NB4 (cell line): Measurements from ENCODE around the gene P2RX2.

Experiments used
- DNase-seq: peaks from one replicate; pipeline ENCODE4 v3.0.0; 2010; ENCODE audit warnings: low read depth
- H3K4me3 ChIP-seq: one replicate; pipeline ENCODE4 v1.5.1; 2011; ENCODE audit warnings: mild to moderate bottlenecking, low read depth, low read length, moderate library complexity
- CTCF ChIP-seq: IDR thresholded peaks from one replicate; pipeline ENCODE4 v1.5.1; 2012; ENCODE audit warnings: low read depth, low read length
- MYC ChIP-seq: IDR thresholded peaks from 2 replicates; pipeline ENCODE4 v1.6.1; 2011; ENCODE audit warnings: low read depth, low read length
- POLR2A ChIP-seq: IDR thresholded peaks from 2 replicates; pipeline ENCODE4 v1.6.1; 2011; ENCODE audit warnings: mild to moderate bottlenecking; ENCODE audit not compliant: insufficient read length; ENCODE audit errors: extremely low read depth
- TF ChIP-seq, protein P1 (sequence below): IDR thresholded peaks from 2 replicates; pipeline ENCODE4 v1.6.1; 2011; ENCODE audit warnings: low read depth, low read length

The P2RX2 gene

DNA sequence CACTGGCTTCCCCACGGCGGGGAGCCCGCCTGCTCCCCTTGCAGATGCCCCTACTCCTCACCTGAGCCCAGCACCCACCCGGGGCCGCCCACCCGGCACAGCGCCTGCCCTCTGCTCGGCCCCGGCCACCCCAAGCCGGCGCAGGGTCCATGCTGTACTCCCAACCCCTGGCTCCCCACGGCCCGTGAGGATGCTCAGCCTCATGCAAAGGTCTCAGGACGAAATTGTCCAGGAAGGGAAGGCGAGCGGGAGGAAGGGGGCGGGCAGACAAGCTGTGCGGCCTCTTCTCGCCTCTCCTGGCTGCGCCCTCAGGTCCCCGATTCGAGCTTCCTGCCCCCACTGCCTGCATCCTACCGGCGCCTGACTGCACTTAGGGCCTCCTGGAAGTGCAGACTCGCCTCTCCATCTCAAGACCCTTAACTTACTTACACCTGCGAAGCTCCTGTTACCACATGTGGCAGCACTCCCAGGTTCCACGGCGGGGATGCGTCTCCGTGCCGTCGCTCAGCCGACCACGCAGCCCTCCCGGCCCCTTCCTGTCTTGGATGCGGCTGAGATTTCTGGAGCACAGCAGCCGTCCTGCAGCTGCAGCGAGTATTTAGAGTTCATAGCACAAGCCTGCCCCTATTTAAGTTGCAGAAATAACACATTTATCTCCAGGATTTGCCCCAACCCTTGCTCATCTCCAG, 26.1 kb upstream of the P2RX2 start:
- H3K4me3 ChIP-seq: no peak overlapping the region
- TF ChIP-seq MYC (no peak), CTCF (no peak), POLR2A (no peak)
- TF ChIP-seq, protein P1, sequence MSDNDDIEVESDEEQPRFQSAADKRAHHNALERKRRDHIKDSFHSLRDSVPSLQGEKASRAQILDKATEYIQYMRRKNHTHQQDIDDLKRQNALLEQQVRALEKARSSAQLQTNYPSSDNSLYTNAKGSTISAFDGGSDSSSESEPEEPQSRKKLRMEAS: no peak
- DNase-seq: no peak

- H3K4me3 ChIP-seq: no peak overlapping the region
- TF ChIP-seq, protein P1: no peak
- TF ChIP-seq MYC (no peak), POLR2A (no peak), CTCF (no peak)
- DNase-seq: no peak
Observed at GRCh38 chr12:132593071-132593470, 25.5 kb upstream of the P2RX2 start.

GRCh38 chr12:132593521-132593920, 25.1 kb upstream of the P2RX2 start:
- TF ChIP-seq POLR2A: no peak
- TF ChIP-seq, protein P1: no peak
- H3K4me3 ChIP-seq: no peak overlapping the region

GRCh38 chr12:132593938-132594358, 24.6 kb upstream of the P2RX2 start:
- no peak overlapping the region for H3K4me3 ChIP-seq
- TF ChIP-seq POLR2A (no peak), MYC (0 out of 2 replicates have a peak, but pooled peaks have one; percentile 6)
- TF ChIP-seq, protein P1: peak; percentile 34; the same call in 1 of the 2 replicates
- DNase-seq: peak; percentile 84

More at GRCh38 chr12:132593521-132593920, 25.1 kb upstream of the P2RX2 start:
- DNase-seq: no peak

DNA sequence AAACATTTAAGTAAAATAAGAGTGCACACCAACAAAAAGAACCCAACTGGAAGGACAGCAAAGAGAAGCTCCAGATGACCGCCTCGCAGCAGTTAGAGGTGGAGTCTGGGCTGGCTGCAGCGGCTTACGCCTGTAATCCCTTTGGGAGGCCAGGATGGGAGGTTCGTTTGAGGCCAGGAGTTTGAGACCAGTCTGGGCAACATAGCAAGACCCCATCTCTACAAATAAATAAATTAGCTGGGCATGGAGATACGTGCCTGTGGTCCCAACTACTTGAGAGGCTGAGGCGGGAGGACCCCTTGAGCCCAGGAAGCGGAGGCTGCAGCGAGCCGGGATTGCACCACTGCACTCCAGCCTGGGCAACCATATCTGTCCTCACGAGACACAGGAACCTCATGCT, 23.4 kb upstream of the P2RX2 start:
- no peak overlapping the region for H3K4me3 ChIP-seq

GRCh38 chr12:132596016-132596415, 22.6 kb upstream of the P2RX2 start:
- no peak overlapping the region for H3K4me3 ChIP-seq
- TF ChIP-seq CTCF: no peak
- TF ChIP-seq, protein P1: no peak
- TF ChIP-seq MYC: no peak
- TF ChIP-seq POLR2A: no peak
- no peak for DNase-seq

More for the DNA sequence above, 23.4 kb upstream of the P2RX2 start:
- no peak for DNase-seq
- TF ChIP-seq, protein P1: no peak
- TF ChIP-seq POLR2A (no peak), MYC (no peak), CTCF (no peak)
